Measurements from ENCODE around the gene NR1I3.
A peak's percentile ranks its signal among the peaks of the same experiment; 100 is the strongest.

Gene NR1I3

DNA sequence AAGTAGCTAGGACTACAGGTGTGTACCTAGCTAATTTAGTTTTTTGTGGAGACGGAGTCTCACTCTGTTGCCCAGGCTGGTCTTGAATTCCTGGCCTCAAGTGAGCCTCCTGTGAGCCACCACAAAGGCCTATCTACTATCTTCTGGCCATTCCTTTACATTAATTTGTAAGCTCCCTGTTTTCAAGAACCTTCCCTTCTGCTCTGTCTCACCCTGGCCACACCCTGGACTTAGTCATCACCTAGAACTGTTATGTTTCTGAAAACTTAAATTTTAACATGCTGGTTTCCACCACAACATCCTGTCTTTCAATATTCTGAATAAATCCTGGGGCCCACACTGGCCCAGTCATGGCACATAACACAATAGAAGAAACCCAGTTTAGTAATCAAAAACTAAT is 55.8 kb downstream of the NR1I3 start:
- no peak overlapping the region for H3K4me3 ChIP-seq (ENCODE audit: low read length)
- TF ChIP-seq, protein P1, sequence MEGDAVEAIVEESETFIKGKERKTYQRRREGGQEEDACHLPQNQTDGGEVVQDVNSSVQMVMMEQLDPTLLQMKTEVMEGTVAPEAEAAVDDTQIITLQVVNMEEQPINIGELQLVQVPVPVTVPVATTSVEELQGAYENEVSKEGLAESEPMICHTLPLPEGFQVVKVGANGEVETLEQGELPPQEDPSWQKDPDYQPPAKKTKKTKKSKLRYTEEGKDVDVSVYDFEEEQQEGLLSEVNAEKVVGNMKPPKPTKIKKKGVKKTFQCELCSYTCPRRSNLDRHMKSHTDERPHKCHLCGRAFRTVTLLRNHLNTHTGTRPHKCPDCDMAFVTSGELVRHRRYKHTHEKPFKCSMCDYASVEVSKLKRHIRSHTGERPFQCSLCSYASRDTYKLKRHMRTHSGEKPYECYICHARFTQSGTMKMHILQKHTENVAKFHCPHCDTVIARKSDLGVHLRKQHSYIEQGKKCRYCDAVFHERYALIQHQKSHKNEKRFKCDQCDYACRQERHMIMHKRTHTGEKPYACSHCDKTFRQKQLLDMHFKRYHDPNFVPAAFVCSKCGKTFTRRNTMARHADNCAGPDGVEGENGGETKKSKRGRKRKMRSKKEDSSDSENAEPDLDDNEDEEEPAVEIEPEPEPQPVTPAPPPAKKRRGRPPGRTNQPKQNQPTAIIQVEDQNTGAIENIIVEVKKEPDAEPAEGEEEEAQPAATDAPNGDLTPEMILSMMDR (conservative IDR thresholded peaks at IDR 0.05; ENCODE audit: low read length), result no peak
- peak; percentile 71 for DNase-seq (ENCODE audit: low read depth)

DNA sequence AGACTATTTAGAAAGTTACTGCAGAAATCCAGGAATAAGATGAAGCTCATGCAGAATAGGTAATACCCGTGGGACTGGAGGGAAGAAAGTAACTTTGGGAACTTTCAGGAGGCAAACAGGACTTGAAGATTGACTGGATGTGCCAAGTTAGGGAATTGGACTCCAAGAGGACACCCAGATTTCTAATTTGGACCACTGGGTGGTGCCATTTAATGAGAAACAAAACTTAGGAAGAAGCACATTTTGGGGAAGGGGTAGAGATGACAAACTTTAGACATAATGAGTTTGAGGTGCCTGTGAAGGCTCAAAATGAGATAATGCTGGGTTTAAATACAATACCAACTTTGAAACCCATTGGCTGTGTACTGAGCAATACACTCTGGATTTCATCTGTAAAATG is 57.4 kb downstream of the NR1I3 start:
- TF ChIP-seq, protein P1 (conservative IDR thresholded peaks at IDR 0.05; ENCODE audit: low read length), result peak; percentile 54
- no peak overlapping the region for H3K4me3 ChIP-seq (ENCODE audit: low read length)
- no peak for DNase-seq (ENCODE audit: low read depth)

DNA sequence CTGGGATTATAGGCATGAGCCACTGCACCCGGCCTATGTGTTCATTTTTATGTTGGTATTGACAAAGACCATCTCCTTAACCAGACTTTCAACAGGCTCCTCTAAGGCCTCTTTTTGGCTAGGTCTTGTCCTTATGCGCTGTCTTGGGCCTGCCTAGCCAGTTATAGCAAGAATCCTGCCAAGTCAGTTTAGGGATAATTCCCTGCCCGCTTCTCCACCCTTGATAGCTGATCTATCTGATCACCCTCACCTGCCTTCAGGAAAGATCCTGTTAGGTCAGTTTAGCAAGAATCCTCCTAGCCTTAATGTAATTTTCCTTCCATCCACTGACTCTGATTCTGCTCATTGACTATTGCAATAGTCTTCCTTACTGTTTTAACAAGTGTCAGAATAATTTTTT is 58.3 kb downstream of the NR1I3 start:
- TF ChIP-seq, protein P1 (conservative IDR thresholded peaks at IDR 0.05; ENCODE audit: low read length), result no peak
- H3K4me3 ChIP-seq (ENCODE audit: low read length), result no peak overlapping the region
- DNase-seq (ENCODE audit: low read depth), result no peak

Data from AG10803 (cell line).